Suppressor macrophage (primary cell): Measurements from ENCODE around the gene GPI.
"Not testable (repeated sequence)": the region's sequence is repeated elsewhere in the genome, so short reads cannot be mapped to it uniquely, and the experiment has no call there.

Source experiments
- DNase-seq, 4 experiments: peaks; one replicate each; pipeline ENCODE4 v3.0.0-alpha.2; 2020 to 2022

Gene GPI

GRCh38 chr19:34368338-34368737 is 3.3 kb downstream of the GPI start:
- no peak for DNase-seq

GRCh38 chr19:34369166-34369565 is 4.2 kb downstream of the GPI start:
- DNase-seq, result not testable (repeated sequence)

GRCh38 chr19:34370117-34370516 is 5.1 kb downstream of the GPI start:
- no peak for DNase-seq

GRCh38 chr19:34370983-34371382 is 6.0 kb downstream of the GPI start:
- DNase-seq, result no peak

GRCh38 chr19:34373601-34374288 is 8.7 kb downstream of the GPI start:
- no peak for DNase-seq

GRCh38 chr19:34375598-34375997 is 10.6 kb downstream of the GPI start:
- peak; percentile 16 to 49 (median 28) for DNase-seq

GRCh38 chr19:34380639-34381241 is 15.7 kb downstream of the GPI start:
- DNase-seq, result no peak

GRCh38 chr19:34381399-34382251 is 16.6 kb downstream of the GPI start:
- no peak for DNase-seq

- no peak for DNase-seq
Measured at GRCh38 chr19:34382471-34382870, 17.5 kb downstream of the GPI start.

- no peak for DNase-seq
Measured at GRCh38 chr19:34383599-34383998, 18.6 kb downstream of the GPI start.

GRCh38 chr19:34386645-34387445 is 21.8 kb downstream of the GPI start:
- DNase-seq, result no peak

- DNase-seq, result no peak
Measured at GRCh38 chr19:34387446-34387810, 22.4 kb downstream of the GPI start.

GRCh38 chr19:34388745-34389144 is 23.7 kb downstream of the GPI start:
- DNase-seq, result not testable (repeated sequence)

GRCh38 chr19:34391813-34392212 is 26.8 kb downstream of the GPI start:
- DNase-seq, result no peak

- no peak for DNase-seq
Measured at GRCh38 chr19:34393031-34393430, 28.0 kb downstream of the GPI start.

GRCh38 chr19:34393629-34394028 is 28.6 kb downstream of the GPI start:
- DNase-seq, result no peak

GRCh38 chr19:34397853-34398252 is 32.9 kb downstream of the GPI start:
- DNase-seq, result no peak

GRCh38 chr19:34399886-34400285 is 34.9 kb downstream of the GPI start:
- DNase-seq, result no peak

- not testable (repeated sequence) for DNase-seq
Measured at GRCh38 chr19:34400844-34401243, 35.8 kb downstream of the GPI start.

- no peak for DNase-seq
Measured at GRCh38 chr19:34402074-34402600, 37.1 kb downstream of the GPI start.

- no peak for DNase-seq
Measured at GRCh38 chr19:34403784-34404108, 38.8 kb downstream of the GPI start.

GRCh38 chr19:34404109-34404909 is 39.3 kb downstream of the GPI start, which contains the start of gene PDCD2L:
TSS of gene PDCD2L (plus strand) at chr19:34404399. CDS start at chr19:34404431, 32 bp downstream.
- peak; percentile 94 to 96 (median 96) for DNase-seq
